ENCODE measurements around the gene AJM1.

GRCh38 chr9:136881691-136882108 lies 39.4 kb downstream of the AJM1 start:
- no peak for TF ChIP-seq POLR2AphosphoS5 (IDR thresholded peaks at IDR 0.05; ENCODE audit: borderline replicate concordance, low read depth, low read length)
- no peak for TF ChIP-seq EZH2 (IDR thresholded peaks at IDR 0.05)
- TF ChIP-seq FOXP2 (optimal IDR thresholded peaks at IDR 0.05; ENCODE audit: control extremely low read depth, extremely low read length, insufficient read depth) = no peak

Measured in SK-N-MC (cell line).